Stimulated activated CD8-positive, alpha-beta memory T cell treated with anti-CD3 and anti-CD28 coated beads, Interleukin-4, amount 100 ng/mL, for 48 hours (primary cell): ENCODE data around the gene ZBTB20.

Experiments used
- DNase-seq: peaks from one replicate; pipeline ENCODE4 v3.0.0-alpha.2; 2020

ZBTB20 gene

GRCh38 chr3:114504941-114505628, 642.0 kb downstream of the ZBTB20 start:
- DNase-seq: no peak

GRCh38 chr3:114502204-114502603, 644.9 kb downstream of the ZBTB20 start:
- no peak for DNase-seq

DNA sequence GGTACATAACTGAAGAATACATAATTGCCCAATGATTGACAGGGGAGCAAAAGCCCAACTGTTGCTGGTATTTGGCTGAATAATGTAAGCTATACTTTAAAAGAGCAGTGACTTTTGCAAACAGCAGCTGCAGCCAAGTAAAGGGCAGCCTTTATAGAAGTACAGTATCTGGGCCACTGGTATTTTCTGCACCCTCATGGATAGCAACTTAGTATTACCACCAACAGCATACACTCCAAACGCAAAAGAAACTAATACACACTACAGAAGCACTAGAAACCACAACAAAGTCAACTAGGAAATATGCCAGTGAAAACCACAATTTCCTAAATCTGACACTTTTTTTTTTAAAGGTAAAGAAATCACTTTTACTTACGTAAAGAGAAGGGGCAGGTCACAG, 647.1 kb downstream of the ZBTB20 start:
- DNase-seq: no peak

DNA sequence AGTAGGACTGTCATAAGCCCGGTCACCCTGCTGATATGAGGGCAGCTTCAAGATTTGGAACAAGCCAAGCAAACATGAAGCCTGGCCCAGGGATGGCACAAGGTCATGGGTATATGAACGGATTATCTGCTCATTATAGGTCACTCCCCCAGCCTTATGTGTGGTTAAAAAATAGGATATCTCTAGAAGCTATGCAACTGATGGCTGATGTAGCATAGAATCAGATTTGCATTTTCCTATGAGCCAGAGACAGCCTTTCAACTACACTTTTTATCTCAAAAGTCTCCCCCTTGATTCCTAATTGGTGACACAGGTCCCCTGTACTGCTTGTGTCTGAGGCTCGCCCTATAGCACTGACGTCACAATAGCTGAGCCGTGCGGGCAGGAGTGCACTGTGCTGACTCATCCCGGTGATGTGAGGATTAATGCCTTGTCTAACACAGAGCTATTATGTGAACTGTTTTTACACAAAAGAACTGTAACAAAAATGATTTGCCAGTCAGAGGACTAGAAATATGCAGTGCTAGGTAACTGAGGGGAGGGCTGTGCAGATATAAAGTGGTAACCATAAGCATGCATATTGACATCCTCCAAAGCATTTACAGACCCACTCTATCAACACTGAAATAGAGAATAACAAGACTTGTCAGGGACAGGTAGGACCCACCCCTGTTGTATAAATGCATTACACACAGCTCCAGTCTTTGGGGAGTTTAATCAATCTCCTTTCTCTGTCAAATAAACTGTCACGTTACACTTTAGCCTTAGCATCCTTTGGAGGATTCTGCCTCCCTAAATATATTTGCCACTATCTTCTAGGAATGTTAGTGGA, 648.3 kb downstream of the ZBTB20 start:
- DNase-seq: no peak

DNA sequence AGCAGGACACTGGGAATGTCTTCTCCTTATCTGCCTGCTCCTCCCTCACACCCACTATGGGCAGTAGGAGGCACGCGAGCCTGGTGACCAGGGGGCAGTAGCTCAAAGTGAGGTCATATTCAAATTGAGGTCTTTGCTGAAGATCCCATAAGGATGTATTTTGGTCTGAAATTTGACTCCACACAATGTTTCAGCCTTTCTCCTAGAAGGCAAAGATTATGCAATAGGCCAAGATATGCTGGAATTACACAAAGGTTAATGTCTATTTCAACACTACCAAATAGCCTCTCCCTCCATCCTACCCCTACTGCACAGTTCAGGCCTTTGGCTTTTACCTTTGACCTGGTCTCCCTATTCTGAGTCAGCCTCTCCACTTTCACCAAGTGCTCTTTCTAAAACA, 650.2 kb downstream of the ZBTB20 start:
- DNase-seq: no peak

- no peak for DNase-seq
Observed at GRCh38 chr3:114496466-114496865, 650.6 kb downstream of the ZBTB20 start.

GRCh38 chr3:114496021-114496434, 651.1 kb downstream of the ZBTB20 start:
- no peak for DNase-seq

DNA sequence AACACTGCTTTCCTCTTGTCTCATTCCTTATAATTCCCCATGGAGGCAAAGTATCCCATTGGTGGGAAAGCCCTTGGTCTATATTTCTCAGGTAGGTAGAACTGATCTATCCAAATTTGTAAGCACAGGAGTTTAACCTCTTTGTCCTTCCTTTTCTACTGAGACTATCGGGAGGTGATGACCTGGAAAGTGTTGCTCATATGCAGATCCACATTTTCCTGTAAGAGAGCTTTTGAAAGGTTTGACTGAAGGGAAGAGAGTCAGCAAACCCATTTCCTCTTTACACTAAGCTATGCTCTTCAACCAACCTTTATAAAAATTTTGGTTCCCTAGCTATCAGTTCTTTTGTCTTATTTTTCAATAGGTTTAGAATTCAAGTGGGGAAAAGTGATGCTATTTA, 652.6 kb downstream of the ZBTB20 start:
- no peak for DNase-seq

DNA sequence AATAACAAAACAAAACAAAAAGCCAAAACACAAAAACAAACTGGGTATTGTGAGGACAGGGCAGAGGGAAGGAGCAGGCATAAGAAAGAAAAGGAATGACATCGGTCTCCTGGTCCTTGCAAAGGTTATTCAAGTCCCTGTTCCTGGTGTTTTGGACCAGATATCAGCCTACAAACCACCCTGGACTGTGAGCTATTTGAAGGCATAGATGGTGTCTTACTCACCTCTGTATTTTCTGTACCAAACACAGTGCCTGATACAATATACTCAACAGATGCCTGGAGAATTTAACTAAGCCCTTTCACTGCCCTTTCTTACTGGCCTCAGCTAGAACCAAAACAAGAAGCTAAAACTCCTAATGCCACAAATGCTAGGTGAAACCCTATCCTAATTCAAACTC, 656.3 kb downstream of the ZBTB20 start:
- DNase-seq: no peak

DNA sequence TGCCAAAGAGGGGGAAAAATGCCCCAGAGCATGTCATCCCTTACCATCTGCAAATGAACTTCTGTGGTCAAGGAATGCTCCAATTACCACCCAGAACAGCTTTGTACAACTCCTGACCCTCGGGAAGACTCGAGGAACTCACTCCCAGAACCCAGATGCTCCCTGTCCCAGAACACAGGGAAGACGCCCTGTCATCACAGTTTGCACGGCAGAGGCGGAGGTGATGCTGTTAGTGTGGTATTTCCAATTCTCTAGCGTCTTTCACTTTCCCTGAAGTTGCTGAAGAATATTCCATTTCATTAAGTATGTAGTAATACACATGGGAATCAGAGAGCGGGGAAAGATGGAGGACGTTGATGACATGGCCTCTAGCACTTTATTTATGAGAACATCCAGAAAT, 659.6 kb downstream of the ZBTB20 start:
- no peak for DNase-seq

DNA sequence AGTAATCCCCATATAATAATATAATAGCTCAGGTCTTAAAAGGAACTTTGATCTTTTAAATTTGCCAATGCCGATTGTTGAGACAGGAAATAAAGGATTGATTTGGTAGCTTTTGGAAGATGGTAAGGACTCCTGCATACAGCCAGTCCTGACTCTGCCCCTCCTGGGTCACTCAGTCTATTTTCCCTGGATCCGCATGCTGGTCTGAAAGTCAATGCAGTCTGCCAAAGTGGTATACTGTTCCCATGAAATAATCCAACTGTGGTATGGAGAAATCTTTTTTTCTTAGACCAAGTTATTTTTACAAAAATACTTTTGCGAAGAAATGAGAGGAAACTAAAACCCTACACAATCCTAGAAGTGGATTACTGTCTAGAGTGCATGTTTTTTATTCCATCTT, 662.2 kb downstream of the ZBTB20 start:
- no peak for DNase-seq

DNA sequence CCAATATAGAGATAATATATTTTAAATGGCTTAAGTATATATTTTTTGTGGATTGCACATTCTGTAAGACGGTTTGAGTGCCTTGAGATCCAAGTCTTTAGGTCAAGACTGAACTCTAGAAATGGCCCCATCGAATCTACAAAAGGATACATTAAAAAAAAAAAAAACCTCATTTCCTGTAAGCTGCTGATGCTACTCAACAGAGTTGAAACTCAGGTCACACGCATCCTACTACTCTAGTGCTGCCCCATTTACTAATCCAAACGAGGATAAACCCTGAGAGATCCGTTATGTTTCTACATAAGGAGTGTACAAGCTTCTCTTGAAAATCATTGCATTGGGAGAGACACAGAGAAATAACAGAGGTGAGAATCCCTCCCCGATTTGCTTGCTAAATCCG, 666.0 kb downstream of the ZBTB20 start:
- no peak for DNase-seq

DNA sequence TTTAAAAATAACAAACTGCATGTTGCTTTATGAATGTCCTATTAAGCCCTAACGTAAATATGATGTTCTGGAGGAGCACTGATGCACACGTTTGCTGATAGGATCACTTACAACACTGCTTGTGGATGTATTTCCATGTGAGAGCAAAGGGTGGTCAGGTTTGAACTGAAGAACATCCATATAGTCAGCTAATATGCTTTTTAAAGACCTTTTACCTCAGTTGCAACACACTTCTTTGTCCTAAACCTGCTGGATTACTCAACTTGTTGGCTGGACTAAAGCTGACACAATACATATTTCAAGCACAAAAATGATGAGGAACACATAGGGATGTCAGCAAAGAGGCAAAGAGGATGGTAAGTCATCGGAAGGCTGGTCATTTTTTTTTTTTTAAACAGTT, 666.6 kb downstream of the ZBTB20 start:
- DNase-seq: no peak

DNA sequence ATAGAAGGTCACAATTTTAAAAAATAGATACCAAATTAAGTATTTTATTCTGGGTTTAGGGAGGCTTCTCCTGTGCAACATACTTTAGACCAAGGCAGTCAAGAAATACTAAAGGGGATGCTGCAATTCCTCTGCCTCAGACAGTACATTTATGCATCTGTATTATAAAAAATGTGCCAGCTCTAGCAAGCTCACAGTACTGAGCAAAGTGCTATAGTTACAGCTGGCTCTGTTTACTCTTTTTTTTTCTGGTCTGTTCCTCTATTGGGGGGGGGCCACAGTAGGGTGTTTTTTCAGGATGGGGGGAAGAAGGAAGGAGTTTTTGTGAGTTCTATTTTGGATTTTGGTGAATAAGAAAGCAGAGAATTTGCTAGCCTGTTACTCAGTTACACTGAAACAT, 668.3 kb downstream of the ZBTB20 start:
- DNase-seq: no peak

DNA sequence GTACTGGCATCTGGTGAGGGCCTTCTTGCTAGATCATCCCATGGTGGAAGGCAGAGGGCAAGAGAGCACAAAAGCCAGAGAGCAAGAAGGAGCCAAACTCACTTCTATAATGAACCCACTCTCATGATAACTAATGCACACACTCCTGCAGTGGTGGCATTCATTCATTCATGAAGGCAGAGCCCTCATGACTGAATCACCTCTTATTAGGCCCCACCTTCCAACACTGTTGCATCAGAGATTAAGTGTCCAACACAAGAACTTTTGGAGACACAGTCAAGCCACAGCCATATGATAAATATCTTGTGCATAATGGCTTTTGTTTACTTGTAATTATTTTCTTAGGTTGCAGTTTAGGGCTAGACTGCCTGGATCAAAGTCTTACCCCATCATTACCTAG, 670.6 kb downstream of the ZBTB20 start:
- DNase-seq: no peak

GRCh38 chr3:114471478-114471877, 675.6 kb downstream of the ZBTB20 start:
- no peak for DNase-seq

DNA sequence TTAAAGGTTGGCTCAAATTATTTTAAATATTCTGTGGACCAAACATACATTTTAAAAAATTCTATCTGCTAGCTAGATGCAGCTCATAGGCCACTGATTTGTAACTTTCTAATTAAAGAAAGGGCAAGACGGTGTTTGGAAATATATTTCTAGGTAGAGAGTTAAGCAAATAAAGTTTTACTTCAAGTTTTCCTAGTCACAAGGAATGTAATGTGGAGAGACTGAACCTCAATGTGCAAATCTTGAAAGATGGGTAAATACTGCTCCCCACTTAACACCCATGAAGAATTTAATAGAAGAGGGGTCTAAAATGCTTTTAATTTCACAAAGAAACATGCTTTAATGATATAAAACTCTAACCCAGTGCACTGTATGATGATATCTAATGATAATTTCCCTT, 678.0 kb downstream of the ZBTB20 start:
- DNase-seq: no peak

DNA sequence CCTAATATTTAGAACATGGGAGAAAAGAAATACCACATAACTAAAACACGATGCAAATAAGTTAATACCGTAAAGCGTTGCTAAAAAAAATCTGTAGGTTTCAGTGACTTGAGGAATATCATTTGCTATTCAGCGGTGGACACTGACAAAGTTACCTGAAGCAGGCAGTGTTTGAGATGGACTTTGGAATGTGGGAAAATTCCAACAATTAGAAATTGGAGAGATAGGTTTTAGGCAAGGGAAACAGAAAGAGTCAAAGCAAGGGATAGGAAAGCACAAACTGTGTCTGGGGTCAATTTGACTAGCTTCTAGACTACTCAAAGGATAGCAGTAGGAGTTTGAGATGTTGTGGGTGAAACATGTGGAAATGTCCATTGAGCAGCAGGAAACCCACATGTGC, 680.3 kb downstream of the ZBTB20 start:
- no peak for DNase-seq

- no peak for DNase-seq
Observed at GRCh38 chr3:114466251-114466650, 680.8 kb downstream of the ZBTB20 start.

GRCh38 chr3:114464548-114464947, 682.5 kb downstream of the ZBTB20 start:
- no peak for DNase-seq

- no peak for DNase-seq
Observed at GRCh38 chr3:114462750-114463149, 684.3 kb downstream of the ZBTB20 start.

GRCh38 chr3:114460459-114460858, 686.6 kb downstream of the ZBTB20 start:
- DNase-seq: no peak

GRCh38 chr3:114456742-114457141, 690.3 kb downstream of the ZBTB20 start:
- no peak for DNase-seq

GRCh38 chr3:114455432-114455831, 691.7 kb downstream of the ZBTB20 start:
- no peak for DNase-seq
